GM12873 (cell line): ENCODE results near the gene RRAS2.

ENCODE experiments used
- CTCF ChIP-seq: IDR thresholded peaks from 2 replicates; pipeline ENCODE4 v1.5.1; 2012; ENCODE audit warnings: low read depth, mild to moderate bottlenecking, moderate library complexity, low read length, control low read depth; ENCODE audit not compliant: insufficient read depth; ENCODE audit errors: missing control alignments

The RRAS2 gene

GRCh38 chr11:14310679-14311078, 48.3 kb downstream of the RRAS2 start:
- no peak for TF ChIP-seq CTCF

- TF ChIP-seq CTCF: no peak
Observed at GRCh38 chr11:14309425-14310192, 49.4 kb downstream of the RRAS2 start.

- no peak for TF ChIP-seq CTCF
Observed at GRCh38 chr11:14308897-14309387, 50.0 kb downstream of the RRAS2 start.

- TF ChIP-seq CTCF: peak; percentile 67
Observed at GRCh38 chr11:14308114-14308896, 50.7 kb downstream of the RRAS2 start.

- peak; percentile 43 for TF ChIP-seq CTCF
Observed at GRCh38 chr11:14306481-14306880, 52.5 kb downstream of the RRAS2 start.

GRCh38 chr11:14305649-14306048, 53.3 kb downstream of the RRAS2 start:
- TF ChIP-seq CTCF: no peak

GRCh38 chr11:14304601-14305000, 54.4 kb downstream of the RRAS2 start:
- no peak for TF ChIP-seq CTCF
